Stimulated activated CD8-positive, alpha-beta memory T cell treated with anti-CD3 and anti-CD28 coated beads, Interleukin-7, amount 100 ng/mL, for 1 hour (primary cell): ENCODE results near the gene FAM200A.
A peak's percentile ranks its signal among the peaks of the same experiment; 100 is the strongest.
"Not testable (repeated sequence)": the region's sequence is repeated elsewhere in the genome, so short reads cannot be mapped to it uniquely, and the experiment has no call there.

Experiments used
- DNase-seq, 2 donors: peaks; one replicate each; pipeline ENCODE4 v3.0.0-alpha.2; 2020; ENCODE audit warnings: low read depth in 2 of 2

Gene FAM200A

DNA sequence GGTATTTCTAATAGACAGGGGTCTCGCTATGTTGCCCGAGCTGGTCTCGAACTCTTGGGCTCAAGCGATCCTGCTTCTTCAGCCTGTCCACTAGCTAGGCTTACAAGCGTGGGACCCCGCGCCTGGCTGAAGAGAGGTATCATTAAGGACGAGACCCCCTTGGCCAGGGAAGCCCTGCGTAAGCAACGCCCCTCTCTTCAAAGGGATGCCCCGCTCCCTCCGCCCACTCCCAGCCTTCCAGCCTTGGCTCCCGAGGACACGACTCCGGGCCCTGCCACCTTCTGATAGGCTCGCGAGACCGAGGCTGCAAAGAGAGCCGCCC lies 47.7 kb downstream of the FAM200A start:
- DNase-seq, result no peak

DNA sequence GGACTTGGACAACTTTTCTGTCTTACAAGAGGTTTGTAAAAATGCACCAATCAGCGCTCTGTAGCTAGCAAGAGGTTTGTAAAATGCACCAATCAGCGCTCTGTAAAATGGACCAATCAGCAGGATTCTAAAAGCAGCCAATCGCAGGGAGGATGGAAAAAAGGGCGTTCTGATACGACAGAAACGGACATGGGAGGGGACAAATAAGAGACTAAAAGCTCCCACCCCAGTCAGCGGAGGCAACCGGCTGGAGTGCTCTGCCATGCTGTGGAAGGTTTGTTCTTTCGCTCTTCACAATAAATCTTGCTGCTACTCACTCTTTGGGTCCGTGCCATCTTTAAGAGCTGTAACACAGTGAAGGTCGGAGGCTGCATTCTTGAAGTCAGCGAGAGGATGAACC lies 50.7 kb downstream of the FAM200A start:
- DNase-seq, result not testable (repeated sequence)

DNA sequence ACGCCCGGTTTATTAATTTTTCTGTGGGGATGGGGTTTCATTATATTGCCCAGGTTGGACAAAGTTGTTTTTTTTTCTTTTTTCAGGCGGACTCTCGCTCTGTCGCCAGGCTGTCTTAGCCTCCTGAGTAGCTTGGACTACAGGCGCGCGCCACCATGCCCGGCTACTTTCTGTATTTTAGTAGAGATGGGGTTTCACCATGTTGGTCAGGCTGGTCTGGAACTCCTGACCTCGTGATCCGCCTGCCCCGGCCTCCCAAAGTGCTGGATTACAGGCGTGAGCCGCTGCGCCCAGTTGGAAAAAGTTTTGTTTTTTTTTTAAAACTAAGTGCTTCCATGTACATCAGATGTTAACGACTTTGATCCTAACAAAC lies 51.3 kb downstream of the FAM200A start:
- no peak for DNase-seq

DNA sequence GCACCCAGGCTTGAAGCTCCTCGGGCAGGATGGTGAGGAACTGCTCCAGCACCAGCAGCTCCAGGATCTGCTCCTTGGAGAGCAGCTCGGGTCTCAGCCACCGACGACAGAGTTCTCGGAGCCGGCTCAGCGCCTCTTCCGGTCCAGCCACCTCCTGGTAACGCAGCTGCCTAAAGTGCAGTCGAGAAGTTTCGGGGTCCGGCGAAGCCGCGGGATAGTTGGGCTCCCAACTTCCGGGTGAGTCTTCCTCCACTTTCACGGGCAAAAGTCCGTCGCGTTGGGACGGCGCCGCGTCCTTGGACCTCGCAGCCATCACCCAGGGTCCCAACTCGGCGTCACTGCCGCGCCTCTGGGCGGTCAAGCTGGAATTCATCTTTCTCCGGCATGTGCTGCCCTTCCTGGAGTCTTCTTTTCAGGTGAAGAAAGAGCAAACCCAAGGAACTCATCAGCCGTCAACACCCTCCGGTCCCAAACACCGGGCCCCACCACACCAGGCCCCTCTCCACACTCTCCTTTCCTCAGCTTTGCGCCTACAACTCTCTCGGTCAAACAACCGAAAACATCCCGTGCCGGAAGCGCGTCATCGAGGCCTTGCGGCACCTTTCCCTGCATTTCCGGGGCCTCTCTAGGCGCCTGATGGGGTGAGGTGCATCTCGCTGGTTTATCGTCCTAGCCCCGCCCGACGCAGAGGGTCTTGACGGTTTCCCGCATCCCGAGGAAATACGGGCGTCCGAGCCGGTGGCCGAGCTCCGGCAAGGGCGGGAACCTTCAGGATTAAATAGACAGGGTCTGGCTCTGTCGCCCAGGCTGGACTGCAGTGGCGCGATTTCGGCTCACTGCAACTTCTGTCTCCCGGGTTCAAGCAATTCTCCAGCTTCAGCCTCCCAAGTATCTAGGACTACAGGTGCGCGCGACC lies 51.9 kb downstream of the FAM200A start, which contains the start of gene ZNF394:
Gene ZNF394 (minus strand): TSS at position 561 of the 916 bp plus-strand sequence. CDS start 188 bp downstream, at position 373.
- peak; percentile 74 to 81 for DNase-seq

DNA sequence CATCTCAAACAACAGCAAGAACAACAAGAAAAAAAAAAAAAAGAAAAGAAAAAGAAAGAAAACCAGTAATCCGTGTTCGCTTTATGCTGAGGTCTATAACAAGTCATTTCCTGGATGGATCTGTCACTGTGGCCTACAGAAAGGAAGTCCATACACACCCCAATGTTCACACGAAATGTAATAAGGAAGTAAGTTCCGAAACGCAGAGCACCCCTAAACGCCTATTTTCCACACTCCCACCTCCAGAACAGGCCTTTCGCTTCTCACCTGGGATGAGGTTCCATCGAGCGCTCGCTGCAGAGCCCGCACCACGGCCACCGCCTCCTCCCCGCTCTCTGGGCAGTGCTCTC lies 52.6 kb downstream of the FAM200A start:
- DNase-seq, result no peak

DNA sequence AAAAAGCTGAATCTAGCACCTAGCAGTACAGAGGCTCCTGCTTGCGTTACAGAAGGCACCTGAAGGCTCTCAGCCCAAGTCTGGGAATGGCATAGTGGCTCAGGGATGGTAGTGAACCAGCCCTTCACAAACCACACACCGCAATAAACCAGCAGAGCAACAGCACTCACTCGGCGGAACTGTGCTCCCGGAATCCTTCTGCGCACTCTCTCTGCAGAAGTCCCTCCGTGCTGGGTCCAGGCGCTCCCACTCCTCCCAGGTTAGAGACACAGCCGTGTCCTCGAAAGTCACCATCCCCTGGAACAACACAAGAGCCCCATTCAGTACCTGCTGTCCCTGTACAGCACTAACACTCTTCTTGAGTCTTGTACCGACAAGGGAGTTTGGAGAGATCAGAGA lies 53.4 kb downstream of the FAM200A start:
- DNase-seq, result no peak

DNA sequence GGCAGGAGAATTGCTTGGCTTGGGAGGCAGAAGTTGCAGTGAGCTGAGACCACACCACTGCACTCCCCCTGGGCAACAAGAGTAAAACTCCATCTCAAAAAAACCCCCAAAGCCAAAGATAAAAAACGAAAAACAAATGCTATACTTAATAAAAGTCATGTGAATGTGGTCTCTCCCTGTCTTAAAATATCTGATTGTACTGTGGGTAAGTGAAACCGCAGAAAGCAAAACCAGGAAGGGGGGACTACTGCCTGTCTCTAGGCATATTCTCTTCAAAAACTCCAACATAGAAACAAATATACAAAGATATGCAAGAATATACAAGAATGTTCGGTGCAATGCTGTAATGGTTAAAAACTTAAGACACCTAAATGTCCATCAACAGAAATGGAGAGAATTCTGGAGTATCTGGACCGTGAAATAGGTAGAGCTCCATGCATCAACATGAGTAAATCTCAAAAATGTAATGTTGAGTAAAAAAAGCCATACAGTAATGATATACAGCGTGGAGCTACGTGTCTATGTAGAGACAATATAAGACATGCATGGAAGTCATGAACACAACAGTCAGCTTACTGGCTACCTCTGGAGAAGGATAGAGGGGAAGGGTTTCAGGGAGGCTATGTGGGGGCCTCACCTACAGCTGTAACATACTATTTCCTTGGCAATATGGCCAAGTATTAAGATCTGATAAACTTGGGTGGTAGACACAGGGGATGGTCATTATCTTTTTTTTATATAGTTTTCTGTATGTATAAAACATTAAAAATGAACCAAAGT lies 54.0 kb downstream of the FAM200A start:
- no peak for DNase-seq
